Fibroblast of villous mesenchyme (primary cell): ENCODE measurements around the gene SLC28A1. TPM values are rescaled to one million over a fixed set of nuclear protein-coding genes. Genes with fewer than 3 reads are reported as not detected.

Experiments used
- DNase-seq: peaks from one replicate; pipeline ENCODE4 v3.0.0-alpha.2; 2010; ENCODE audit warnings: low read depth
- H3K4me3 ChIP-seq: 2 replicates; pipeline ENCODE4 v1.5.1; 2011; ENCODE audit warnings: low read depth, mild to moderate bottlenecking, low read length
- total RNA-seq: library from RNA; depleted of rRNA; stranded (reverse); fragments of >200 nt; gene quantifications from 2 replicates; pipeline ENCODE4 v1.2.3, GENCODE V29; 2012
- TF ChIP-seq, protein P1 (sequence below): IDR thresholded peaks from 2 replicates; pipeline ENCODE4 v1.5.1; 2012; ENCODE audit warnings: low read depth, mild to moderate bottlenecking, low read length; ENCODE audit not compliant: insufficient read depth

Gene SLC28A1
- total RNA-seq, 1 donor: not detected

DNA sequence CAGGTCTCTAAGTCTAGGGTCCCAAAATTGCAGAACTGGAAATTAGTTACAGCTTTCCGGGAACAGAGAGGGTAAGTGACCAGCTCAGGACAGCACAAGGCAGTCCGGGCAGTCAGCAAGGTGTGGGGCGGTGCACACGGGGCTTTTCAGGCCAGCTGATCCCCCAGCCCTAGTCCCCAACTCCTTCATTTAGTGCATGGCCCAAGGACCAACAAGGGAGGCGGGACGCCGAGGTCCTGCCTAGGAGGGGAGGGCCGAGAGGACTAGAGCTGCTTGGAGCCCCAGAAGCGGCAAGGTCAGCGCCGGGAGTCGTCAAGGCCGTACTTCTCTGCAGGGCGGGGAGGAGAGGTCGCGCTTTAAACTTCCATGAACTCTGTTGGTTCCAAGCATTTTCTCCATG lies 95.2 kb downstream of the SLC28A1 start:
- DNase-seq: no peak
- TF ChIP-seq, protein P1, sequence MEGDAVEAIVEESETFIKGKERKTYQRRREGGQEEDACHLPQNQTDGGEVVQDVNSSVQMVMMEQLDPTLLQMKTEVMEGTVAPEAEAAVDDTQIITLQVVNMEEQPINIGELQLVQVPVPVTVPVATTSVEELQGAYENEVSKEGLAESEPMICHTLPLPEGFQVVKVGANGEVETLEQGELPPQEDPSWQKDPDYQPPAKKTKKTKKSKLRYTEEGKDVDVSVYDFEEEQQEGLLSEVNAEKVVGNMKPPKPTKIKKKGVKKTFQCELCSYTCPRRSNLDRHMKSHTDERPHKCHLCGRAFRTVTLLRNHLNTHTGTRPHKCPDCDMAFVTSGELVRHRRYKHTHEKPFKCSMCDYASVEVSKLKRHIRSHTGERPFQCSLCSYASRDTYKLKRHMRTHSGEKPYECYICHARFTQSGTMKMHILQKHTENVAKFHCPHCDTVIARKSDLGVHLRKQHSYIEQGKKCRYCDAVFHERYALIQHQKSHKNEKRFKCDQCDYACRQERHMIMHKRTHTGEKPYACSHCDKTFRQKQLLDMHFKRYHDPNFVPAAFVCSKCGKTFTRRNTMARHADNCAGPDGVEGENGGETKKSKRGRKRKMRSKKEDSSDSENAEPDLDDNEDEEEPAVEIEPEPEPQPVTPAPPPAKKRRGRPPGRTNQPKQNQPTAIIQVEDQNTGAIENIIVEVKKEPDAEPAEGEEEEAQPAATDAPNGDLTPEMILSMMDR: no peak
- H3K4me3 ChIP-seq: peak overlapping the region; percentile 90

DNA sequence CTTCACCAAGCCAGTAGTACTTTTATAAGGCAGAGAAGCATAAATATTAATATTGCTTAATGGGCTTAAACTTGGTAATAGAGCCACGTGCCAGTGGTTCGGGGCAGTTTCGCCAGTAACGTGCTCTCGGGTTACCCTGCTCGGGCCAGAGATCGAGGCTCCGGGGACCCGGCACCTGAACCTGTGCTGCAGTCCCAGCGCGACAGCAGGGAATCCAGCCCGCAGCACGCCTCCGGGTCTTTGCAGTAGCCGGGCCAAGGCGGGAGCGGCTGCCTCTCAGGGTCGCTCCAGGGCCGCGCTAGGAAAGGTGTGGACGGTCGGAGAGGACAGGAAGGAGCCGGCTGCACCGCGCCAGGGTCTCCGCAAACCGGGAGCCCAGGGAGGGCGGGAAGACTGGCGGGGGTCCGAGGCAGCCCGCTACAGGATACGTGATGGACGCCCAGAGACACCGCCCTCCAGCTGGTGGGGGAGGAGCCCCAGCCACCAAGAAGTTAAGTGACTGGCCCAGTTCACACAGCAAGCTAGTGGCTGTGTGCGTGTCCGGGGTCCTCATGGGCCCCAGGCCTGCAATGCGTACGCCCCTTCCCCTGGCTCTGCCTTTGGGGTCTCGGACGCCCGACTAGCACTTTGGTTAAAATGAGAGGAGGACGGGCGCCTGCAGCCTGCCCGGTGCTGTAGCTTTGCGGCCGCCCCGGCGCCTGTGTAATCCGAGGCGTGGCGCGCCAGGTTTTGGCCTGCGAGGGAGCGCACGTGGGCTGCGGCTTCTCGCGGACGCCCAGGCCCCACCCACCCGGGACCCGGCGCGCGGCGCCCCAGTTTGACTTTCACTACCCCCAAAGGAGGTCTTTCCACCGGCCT lies 96.0 kb downstream of the SLC28A1 start:
- TF ChIP-seq, protein P1: no peak
- peak overlapping the region; percentile 90 for H3K4me3 ChIP-seq
- peak; percentile 89 for DNase-seq

DNA sequence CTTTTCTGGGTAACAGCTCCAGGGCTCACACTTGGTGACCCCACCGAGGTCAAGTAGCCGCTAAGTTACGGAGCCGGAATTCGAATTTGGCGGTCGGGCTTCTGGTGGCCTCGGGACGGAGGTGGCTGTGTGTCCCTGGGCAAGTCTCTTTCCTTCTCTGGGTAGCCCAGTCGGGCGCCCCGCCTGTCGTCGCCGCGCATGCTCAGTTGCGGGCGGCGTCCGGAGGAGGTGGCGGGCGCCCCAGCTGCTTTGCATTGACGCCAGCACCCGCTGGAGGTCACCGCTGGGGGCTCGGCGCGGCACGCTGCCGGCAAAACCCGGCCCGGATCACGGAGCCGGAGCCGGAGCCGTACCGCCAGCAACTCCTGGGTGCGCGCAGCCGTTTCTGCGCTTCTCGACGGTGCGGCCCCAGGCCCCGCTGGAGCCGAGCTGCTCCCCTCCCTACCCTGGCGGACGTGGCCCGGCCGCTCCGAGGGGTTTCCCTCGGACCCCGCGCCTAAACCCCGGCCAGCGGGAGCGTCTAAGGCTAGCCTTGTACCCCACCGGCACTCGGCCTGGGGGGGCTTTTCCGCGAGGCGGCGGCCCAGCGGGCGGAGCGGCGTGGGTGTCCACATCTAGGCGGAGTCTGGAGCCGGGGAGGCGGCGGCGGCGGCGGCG lies 96.7 kb downstream of the SLC28A1 start:
- peak overlapping the region; percentile 90 for H3K4me3 ChIP-seq
- TF ChIP-seq, protein P1: no peak
- DNase-seq: peak; percentile 97

DNA sequence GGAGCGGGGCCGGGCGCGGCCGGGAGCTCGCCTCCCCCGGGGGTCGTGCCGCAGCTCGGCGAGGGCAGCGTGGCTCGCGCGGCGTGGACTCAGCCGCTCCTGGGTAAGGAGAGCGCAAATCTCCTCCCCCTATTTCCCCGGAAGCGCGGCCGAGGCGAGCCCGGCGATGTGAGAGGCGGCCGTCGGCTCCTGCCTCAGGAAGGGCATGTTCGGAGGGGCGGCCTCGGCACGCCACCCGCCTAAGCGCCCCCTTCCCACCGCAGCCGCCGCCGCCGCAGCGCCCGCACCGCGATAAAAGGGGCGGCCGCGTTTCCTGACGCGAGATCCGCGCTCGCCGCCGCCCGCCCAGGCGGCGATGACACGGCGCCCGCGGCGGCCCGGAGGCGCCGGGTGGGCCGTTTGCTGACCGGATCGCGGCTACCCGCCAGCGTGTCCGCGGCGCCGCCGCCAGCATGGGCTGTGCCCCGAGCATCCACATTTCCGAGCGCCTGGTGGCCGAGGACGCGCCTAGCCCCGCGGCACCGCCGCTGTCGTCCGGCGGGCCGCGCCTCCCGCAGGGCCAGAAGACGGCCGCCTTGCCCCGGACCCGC lies 97.3 kb downstream of the SLC28A1 start, which contains the start of gene PDE8A:
Gene PDE8A (plus strand): TSS at position 146 of the 590 bp plus-strand sequence. CDS start 307 bp downstream, at position 453.
- peak within 1 kb of the TSS; percentile 90 for H3K4me3 ChIP-seq
- TF ChIP-seq, protein P1: no peak
- peak; percentile 57 for DNase-seq

DNA sequence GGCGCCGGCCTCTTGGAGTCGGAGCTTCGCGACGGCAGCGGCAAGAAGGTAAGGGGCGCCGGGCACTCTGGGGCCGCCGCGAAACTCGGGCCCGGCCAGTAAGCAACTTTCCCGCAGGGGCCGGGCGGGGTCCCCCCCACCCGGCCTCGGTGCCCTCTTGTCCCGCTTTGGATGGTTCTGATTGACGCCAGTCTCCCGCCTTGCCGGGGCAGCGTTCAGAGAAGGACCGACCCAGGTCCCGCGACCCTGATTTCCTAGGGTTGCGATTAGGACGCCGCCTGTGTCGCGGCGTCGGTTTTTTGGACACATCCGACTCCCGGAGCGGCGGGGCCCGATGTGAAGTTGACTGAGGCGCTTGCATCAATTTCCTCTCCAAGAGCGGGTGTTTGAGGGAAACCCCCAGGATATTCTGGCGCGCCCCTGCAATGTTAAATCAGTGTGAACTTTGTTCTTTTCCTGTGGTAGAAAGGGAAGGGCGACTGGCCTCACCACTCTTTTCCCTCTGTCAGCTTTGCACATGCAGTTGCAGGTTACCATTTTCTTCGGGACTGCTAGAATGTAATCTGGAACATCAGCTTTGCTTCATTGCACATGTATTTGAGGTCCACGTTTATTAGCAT lies 97.9 kb downstream of the SLC28A1 start:
- DNase-seq: peak; percentile 39
- peak overlapping the region; percentile 90 for H3K4me3 ChIP-seq
- TF ChIP-seq, protein P1: no peak

DNA sequence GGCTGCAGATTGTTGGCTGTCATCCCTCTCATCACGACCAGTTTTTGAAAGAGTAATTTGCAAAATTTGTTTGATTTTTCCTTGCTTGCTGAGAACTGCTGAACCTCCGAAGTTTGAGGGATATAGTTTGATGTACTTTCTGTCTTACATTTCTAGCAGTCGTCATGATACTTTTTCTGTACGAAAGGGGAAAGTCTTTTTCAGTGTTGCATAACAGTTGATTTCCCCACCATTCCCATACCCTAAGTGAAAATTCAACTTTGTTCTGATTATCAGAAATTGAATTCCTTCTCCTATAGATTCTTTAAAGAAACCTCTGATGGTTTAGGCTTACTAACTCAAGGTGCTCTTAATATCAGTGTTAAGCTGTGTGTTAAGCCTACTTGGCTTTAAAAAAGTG lies 98.8 kb downstream of the SLC28A1 start:
- TF ChIP-seq, protein P1: no peak
- H3K4me3 ChIP-seq: peak overlapping the region; percentile 90
- no peak for DNase-seq
